ENCODE measurements around the gene ZDHHC23.

The ZDHHC23 gene

DNA sequence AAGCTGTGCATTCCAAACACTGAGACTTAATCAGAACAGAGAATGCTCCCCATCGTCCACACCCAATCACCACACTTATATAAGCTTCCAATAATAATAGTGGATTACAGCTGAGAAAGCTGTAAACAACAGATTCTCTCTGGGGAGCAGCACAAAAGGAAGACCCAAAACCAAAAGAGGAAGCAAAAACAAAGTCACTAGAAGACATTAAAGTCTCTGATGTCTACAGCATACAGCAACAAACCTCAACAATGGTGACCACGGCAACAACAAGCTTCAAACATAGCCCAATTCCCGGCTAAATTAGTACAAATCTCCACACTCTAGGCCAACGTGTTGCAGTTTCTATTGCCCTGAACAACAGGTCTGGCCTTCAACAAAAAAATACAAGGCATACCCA is 37.7 kb downstream of the ZDHHC23 start:
- no peak overlapping the region for H3K4me3 ChIP-seq (ENCODE audit: low read length)
- DNase-seq (ENCODE audit: low read depth) = no peak
- TF ChIP-seq, protein P1, sequence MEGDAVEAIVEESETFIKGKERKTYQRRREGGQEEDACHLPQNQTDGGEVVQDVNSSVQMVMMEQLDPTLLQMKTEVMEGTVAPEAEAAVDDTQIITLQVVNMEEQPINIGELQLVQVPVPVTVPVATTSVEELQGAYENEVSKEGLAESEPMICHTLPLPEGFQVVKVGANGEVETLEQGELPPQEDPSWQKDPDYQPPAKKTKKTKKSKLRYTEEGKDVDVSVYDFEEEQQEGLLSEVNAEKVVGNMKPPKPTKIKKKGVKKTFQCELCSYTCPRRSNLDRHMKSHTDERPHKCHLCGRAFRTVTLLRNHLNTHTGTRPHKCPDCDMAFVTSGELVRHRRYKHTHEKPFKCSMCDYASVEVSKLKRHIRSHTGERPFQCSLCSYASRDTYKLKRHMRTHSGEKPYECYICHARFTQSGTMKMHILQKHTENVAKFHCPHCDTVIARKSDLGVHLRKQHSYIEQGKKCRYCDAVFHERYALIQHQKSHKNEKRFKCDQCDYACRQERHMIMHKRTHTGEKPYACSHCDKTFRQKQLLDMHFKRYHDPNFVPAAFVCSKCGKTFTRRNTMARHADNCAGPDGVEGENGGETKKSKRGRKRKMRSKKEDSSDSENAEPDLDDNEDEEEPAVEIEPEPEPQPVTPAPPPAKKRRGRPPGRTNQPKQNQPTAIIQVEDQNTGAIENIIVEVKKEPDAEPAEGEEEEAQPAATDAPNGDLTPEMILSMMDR (conservative IDR thresholded peaks at IDR 0.05; ENCODE audit: low read depth, low read length) = no peak

DNA sequence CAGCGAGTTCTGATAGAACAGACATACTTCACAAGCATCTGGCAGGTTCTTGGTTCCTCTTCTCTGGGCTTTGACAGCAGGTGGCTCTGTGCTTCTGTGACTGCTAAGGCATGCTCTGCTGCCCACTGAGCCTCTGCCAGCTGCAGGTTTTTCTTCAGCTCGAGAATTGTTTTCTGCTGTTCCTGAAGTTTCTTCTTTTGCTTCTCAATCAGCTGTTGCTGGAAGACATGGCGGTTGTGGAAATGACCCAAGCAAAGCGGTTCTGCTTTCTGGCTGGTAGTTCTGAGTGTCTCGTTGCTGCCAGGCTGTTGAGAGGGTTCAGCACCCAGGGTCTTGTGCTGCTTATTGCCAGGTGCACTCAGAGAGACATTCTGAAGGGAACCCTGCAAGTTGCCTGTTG is 57.7 kb downstream of the ZDHHC23 start:
- no peak for DNase-seq (ENCODE audit: low read depth)
- TF ChIP-seq, protein P1 (conservative IDR thresholded peaks at IDR 0.05; ENCODE audit: low read depth, low read length) = no peak
- H3K4me3 ChIP-seq (ENCODE audit: low read length) = no peak overlapping the region

DNA sequence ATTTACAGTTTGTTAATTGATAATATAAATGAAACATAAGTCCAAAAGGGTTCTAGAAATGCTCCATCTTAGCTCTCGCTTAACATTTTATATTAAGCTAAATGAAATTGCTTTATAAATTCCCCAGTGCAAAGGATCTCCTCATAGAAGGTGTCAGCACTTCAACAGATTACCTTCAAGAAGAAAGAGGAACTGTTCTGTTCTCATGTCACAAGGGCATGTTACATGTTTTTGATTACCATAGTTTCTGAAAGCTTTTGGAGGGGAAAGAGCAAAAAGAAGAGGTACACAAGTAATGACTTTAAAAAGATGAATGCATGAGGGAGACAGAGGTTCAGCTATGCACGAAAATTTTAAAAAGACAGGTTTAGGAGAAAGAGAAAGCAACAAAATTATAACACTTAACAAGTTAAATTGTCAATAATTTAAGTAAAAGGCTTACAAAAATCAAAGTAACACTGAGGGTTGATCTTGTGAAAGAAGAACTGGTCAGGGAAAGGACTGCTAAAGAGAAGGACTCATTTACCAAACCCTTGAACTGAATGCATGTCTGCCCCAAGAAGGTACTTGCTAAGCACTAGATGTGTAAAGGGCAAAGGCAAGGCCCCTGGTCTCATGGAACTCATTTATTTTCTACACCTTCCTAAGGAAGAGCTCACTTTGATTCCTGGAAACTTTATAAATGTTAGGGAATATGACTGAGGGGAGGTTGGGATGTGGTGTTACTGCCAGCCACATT is 63.4 kb downstream of the ZDHHC23 start:
- TF ChIP-seq, protein P1 (conservative IDR thresholded peaks at IDR 0.05; ENCODE audit: low read depth, low read length) = no peak
- no peak for DNase-seq (ENCODE audit: low read depth)

More for the DNA sequence above, 63.4 kb downstream of the ZDHHC23 start:
- H3K4me3 ChIP-seq (ENCODE audit: low read length) = no peak overlapping the region
